HG03159 (cell line): ENCODE data around the gene C19orf12.
"Not testable (repeated sequence)": the region's sequence is repeated elsewhere in the genome, so short reads cannot be mapped to it uniquely, and the experiment has no call there.

ENCODE experiments used
- ATAC-seq: cut with Tn5 transposase; IDR thresholded peaks from one replicate; pipeline ENCODE4 v1.9.1; 2021; ENCODE audit warnings: mild to moderate bottlenecking, moderate library complexity; ENCODE audit not compliant: unreplicated experiment

Gene C19orf12

GRCh38 chr19:29677001-29677817 is 37.9 kb downstream of the C19orf12 start:
- ATAC-seq: no peak

- ATAC-seq: no peak
Measured at GRCh38 chr19:29676586-29676985, 38.5 kb downstream of the C19orf12 start.

DNA sequence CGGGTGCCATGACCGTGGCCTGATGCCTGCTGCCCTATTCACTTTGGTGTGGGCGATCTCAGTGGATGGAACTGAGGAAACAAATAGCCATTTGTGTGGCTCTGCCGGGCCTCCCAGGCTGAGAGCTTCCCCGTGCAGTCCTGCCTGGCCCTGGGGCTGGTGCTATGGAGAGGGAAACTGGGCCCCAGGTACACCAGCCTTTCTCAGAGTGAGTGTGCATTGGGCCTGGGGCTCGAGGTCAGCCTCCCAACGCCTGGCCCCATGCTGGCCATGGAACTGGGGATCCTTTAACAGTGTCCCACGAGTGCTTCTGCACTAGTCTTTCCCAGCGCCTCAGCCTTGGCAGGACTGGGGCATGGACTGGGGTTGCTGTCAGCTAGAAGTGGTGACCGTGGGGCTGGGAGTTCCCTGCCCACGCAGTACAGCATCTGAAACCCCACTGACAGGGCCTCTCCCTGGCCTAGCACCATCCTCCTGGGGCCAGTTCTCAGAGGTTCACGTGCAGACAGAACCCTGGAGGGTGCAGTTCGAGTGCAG is 39.3 kb downstream of the C19orf12 start:
- no peak for ATAC-seq

DNA sequence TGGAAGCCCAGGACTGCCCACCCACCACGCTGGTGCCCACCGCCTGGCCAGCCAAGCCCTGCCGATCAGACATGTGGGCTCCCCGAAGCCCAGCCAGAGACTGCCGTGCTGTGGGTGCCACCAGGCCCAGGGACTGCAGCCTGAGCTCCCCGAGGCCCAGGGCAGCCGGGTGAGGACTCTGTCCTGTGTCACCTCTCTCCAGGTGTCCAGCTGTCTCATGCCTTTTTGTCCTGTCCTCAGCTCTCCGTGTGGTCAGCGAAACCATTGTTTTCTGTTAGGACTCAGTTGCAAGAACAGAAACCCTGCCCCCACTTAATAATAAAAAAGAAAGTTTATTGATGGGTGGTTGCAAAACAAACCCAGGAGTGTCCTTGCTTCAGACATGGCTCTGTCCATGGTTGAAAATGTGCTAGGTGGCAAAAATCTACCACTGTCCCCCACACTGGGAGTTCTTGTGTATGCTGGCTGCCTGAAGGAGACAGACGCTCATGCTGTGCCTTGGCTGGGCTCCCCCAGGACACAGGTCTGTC is 39.9 kb downstream of the C19orf12 start:
- no peak for ATAC-seq

- ATAC-seq: no peak
Measured at GRCh38 chr19:29674374-29675119, 40.5 kb downstream of the C19orf12 start.

DNA sequence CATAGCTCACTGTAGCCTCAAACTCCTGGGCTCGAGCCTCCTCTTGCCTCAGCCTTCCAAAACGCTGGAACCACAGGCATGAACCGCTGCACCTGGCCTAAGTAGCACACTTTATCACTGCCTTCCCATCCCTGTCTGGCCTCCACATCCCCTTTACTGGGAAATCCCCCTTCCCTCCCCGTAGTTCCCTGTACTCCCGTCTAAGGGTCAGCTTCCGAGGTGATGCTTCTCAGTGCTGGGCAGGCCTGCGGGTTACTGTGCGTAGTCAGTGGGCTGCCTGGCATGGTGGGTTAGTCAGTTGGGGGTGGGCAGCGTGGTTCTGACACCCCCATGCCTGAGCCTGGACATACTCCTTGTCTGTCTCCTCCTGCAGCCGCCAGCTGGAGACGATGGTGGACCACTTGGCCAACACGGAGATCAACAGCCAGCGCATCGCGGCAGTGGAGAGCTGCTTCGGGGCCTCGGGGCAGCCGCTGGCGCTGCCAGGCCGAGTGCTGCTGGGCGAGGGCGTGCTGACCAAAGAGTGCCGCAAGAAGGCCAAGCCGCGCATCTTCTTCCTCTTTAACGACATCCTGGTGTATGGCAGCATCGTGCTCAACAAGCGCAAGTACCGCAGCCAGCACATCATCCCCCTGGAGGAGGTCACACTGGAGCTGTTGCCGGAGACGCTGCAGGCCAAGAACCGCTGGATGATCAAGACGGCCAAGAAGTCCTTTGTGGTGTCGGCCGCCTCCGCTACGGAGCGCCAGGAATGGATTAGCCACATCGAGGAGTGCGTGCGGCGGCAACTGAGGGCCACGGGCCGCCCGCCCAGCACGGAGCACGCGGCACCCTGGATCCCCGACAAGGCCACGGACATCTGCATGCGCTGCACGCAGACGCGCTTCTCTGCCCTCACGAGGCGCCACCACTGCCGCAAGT is 41.4 kb downstream of the C19orf12 start:
- no peak for ATAC-seq

- no peak for ATAC-seq
Measured at GRCh38 chr19:29672933-29673336, 42.1 kb downstream of the C19orf12 start.

GRCh38 chr19:29672319-29672932 is 42.6 kb downstream of the C19orf12 start:
- ATAC-seq: no peak

GRCh38 chr19:29671393-29672160 is 43.5 kb downstream of the C19orf12 start:
- peak; percentile 79 for ATAC-seq

GRCh38 chr19:29671026-29671392 is 44.1 kb downstream of the C19orf12 start:
- ATAC-seq: not testable (repeated sequence)

DNA sequence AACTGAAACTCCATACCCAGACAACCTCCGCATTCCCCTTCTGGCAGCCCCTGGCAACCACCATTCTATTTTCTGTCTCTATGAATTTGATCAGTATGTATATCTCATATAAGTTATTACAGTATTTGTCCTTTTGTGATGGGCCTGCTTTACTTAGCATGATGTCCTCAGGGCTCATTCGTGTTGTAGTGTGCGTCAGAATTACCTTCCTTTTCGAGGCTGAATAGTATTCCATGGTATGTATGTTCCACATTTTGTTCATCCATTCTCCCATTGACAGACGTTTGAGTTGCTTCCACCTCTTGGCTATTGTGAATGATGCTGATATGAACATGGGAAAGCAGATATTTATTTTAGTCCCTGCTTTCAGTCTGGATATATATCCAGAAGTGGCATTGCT is 44.8 kb downstream of the C19orf12 start:
- no peak for ATAC-seq

- no peak for ATAC-seq
Measured at GRCh38 chr19:29668746-29669609, 46.1 kb downstream of the C19orf12 start.

DNA sequence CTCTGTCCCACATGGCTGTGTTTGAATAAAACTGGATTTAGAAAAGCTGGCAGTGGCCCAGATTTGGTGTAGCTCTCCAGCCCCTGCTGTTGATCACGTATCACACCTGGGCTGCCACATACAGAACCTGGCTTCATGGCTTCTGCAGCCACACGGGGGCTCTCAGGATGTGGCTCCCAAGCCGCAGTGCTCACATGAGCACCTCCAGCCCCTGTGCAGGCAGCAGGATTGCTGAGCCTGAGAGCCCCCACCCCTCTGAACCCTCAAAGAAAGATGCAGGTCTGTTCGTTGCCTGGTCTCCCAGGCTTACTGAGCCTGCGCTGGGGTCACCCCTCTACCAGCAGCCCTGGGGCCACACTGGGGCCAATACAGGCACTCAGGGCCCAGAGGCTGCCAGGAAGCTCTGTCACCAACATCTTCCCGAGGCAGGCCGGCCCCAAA is 47.1 kb downstream of the C19orf12 start:
- no peak for ATAC-seq

- ATAC-seq: no peak
Measured at GRCh38 chr19:29667387-29667783, 47.7 kb downstream of the C19orf12 start.

GRCh38 chr19:29666578-29667386 is 48.3 kb downstream of the C19orf12 start:
- ATAC-seq: no peak

DNA sequence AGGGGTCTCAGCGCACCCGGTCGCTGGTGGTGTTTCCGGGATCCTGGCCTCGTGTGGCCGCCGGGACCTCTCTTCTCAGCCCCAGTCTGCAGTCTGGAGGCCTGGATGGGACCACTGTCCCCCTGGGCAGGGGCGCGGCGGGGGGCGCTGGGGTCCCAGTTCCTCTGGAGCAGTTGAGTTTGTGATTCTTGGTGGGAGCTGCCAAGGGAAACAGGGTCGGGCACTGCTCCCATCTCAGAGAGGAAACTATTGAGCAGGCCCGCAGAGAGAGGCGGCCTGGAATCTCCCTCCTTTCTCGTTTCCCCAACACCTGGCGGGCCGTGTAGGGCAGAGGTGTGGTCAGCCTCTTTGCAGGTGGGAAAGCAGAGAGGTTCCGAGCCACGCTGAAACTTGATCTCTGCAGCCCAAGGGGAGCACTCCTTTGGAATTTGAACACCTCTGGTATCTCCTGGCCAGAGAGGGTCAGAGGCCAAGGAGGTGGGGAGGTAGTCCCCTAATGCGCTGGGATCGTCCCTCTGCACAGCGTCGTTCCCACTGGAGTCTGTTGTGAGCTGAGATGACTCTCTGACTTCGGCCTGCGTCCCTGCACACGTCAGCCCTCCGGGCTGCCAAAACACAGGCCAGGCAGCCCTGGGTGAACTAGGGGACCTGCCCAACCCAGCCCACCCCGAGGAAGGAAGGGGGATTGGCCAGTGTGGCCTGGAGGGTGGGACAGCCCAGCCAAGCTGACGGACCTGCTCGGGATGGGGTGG is 49.1 kb downstream of the C19orf12 start:
- ATAC-seq: peak; percentile 18
